GM23338 (cell line): ENCODE data around the gene PRR14L. TPM values are rescaled to one million over a fixed set of nuclear protein-coding genes. Genes with fewer than 3 reads are reported as not detected.

ENCODE experiments used
- polyA plus RNA-seq: library from polyadenylated mRNA; unstranded; fragments of >200 nt; fragmentation: Nextera tagmentation; extraction: Ambion mirVana; gene quantifications from 2 replicates; pipeline ENCODE4 v1.2.1, GENCODE V29; 2016
- small RNA-seq: library from RNA; depleted of rRNA; stranded (forward); fragments of <200 nt; gene quantifications from one replicate; pipeline ENCODE3, GENCODE V24; 2014; ENCODE audit warnings: low replicate concordance
- total RNA-seq: library from RNA; depleted of rRNA; stranded (reverse); fragments of >200 nt; shearing (Covaris generic); gene quantifications from 2 replicates; pipeline ENCODE4 v1.2.3, GENCODE V29; 2014; rRNA removed

PRR14L gene
- total and polyA plus RNA-seq, 2 experiments from 2014 or later = 46.3 to 54.0 TPM

Small RNAs within 50 kb of the gene (small RNA-seq; reads per million reads assigned to genes)
- gene RN7SL20P = not detected

Other genes with a start within 250 kb of the PRR14L start
- gene PISD, start 87.9 kb downstream of the PRR14L start, total RNA-seq = 51.6 and 54.5 TPM in 2 replicates
- gene PISD, start 87.9 kb downstream of the PRR14L start, polyA plus RNA-seq = 40.7 and 43.1 TPM in 2 replicates
- gene DEPDC5, start 3.9 kb upstream of the PRR14L start, total RNA-seq = 19.7 and 30.1 TPM in 2 replicates
- gene DEPDC5, start 3.9 kb upstream of the PRR14L start, polyA plus RNA-seq = 18.7 and 21.1 TPM in 2 replicates
- gene YWHAH, start 194.4 kb upstream of the PRR14L start, total RNA-seq = 263 and 277 TPM in 2 replicates
- 254 and 283 TPM in 2 replicates for gene YWHAH, start 194.4 kb upstream of the PRR14L start, polyA plus RNA-seq